GM18867 (cell line): ENCODE data around the gene MAGEA4.

Experiments used
- ATAC-seq: cut with Tn5 transposase; IDR thresholded peaks from one replicate; pipeline ENCODE4 v1.9.1; 2021; ENCODE audit warnings: mild to moderate bottlenecking, moderate library complexity; ENCODE audit not compliant: unreplicated experiment

Gene MAGEA4

GRCh38 chrX:151922692-151923091, 10.0 kb downstream of the MAGEA4 start:
- no peak for ATAC-seq

GRCh38 chrX:151923648-151924047, 11.0 kb downstream of the MAGEA4 start:
- ATAC-seq: no peak

DNA sequence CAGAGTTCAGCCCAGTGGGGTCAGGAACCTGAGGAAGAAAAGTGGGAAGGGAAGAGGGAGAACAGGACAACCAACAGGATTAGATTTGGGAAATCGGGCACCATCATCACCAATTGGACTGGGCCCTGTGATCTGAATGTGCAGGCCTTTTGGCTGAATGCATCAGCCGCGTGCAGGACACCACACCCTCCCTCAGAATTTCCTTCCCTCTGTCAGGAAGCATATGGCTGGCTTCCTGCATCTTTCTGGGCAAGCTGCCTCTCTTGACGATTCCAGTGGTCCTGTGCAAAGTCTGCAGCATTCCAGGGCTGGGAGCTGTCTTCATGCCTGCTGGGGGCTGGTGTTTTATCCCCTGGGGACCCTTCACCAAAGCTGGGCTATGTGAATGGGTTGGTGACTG, 16.4 kb downstream of the MAGEA4 start:
- ATAC-seq: no peak

GRCh38 chrX:151935358-151935757, 22.7 kb downstream of the MAGEA4 start:
- no peak for ATAC-seq

DNA sequence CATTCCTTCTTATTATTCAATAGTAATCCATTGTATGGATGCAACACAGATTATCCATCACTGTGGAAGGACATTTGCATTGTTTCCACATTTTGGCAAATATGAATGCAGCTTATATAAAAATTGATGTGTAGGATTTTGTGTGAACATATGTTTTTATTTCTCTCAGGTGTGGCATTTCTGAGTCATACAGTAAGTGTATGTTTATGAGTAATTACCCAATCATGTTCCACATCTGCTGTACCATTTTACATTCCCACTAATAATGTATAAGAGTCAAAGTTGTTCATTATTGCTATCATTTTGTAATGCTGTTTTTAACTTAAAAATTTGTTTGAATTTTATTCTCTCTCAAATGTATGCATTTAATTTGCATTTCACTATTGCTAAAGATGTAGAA, 25.5 kb downstream of the MAGEA4 start:
- ATAC-seq: no peak

DNA sequence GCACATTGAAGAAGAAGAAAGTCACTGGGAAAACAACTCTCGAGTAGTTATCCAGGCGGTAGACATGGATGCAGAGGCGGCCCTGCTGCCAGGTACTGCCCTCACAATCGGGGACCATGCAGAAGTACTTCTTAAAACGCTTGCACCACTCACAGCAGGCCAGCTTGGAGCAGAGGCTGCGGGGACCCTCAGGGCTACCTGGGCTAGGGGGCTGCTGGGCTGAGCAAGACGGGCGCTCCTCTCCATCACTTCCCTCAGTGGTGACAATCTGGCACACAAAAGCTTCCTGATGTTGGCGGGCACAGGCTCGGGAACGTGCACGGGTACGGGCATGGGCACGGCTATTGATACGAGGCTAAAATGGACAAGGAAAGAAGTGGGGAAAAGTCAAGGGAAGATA, 42.0 kb downstream of the MAGEA4 start:
- ATAC-seq: no peak

GRCh38 chrX:151958101-151958500, 45.4 kb downstream of the MAGEA4 start:
- ATAC-seq: no peak

DNA sequence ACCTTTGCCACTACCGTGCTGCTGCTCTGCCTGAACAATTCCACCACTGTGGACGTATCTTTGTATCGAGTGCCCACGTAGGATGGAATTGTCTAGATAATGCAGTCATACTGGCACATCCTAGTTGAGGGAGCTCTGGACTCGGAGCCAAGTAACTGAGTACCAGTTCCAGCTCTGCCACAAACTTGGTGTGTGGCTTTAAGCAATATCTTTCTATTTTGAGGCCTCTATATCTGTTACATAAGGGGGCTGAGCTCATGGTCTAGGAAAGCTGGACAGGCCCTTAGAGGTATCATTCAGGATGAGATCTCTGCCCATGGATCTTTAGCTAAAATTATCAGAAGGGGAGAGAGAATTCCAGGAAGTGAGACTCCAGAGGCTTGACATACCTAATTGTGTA, 49.3 kb downstream of the MAGEA4 start:
- ATAC-seq: no peak

DNA sequence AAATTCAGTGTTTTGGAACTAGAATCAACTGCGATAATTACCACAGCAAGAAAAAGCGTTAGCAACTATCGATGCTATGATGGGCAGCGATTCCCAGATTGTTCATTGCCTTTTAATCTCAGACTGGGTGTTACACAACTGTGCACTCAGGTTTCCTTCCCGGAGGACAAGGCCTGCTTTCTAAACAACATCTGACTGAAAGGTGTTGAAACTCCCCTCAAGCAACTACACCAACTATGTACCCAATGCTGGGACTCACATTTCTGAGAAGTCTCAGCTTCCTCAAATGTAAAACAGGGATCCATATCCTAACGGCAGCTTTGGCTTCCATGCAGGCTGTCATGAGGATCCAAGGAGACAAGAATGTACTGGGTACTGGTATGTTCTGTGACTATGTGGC, 53.5 kb downstream of the MAGEA4 start:
- ATAC-seq: no peak

GRCh38 chrX:151970027-151970426, 57.3 kb downstream of the MAGEA4 start:
- no peak for ATAC-seq

GRCh38 chrX:151970661-151971060, 58.0 kb downstream of the MAGEA4 start:
- ATAC-seq: no peak

GRCh38 chrX:151973060-151973661, 60.5 kb downstream of the MAGEA4 start:
- no peak for ATAC-seq

DNA sequence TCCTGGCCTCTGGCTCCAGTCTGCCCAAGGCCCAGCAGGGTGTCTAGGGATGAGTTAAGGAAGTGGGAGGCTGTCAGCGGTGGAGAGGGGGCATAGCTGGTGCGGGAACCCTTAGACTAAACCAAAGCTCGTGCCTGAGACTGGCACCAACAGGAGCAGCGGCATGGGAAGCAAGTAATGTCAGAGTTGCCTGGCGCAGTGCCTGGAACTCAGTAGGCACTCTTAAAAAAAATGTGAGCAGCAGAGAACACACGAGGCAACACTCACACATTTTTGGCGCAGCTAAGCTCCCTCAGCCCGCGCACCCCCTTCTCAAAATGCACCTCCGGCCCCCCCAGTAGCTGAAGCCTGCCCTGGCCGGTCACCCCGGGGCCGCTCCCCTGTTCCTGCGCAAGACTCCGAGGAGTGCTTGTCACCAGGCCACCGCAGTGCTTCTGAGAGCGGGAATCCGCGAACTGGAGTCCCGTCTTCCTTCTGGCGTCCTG, 61.2 kb downstream of the MAGEA4 start:
- ATAC-seq: no peak
